Mesendoderm (in vitro differentiated cells): ENCODE results near the gene OGDH.
"Not testable (repeated sequence)": the region's sequence is repeated elsewhere in the genome, so short reads cannot be mapped to it uniquely, and the experiment has no call there.

Source experiments
- DNase-seq: peaks from one replicate; pipeline ENCODE4 v3.0.0; 2013
- H2AK5ac ChIP-seq: 2 replicates; pipeline ENCODE4 v1.6.1; 2013; ENCODE audit warnings: low read length, inconsistent platforms
- H2BK120ac ChIP-seq: 2 replicates; pipeline ENCODE4 v1.6.1; 2013; ENCODE audit warnings: low read depth, mild to moderate bottlenecking, low read length, moderate library complexity, mixed read lengths
- H2BK15ac ChIP-seq: replicated peaks from 2 replicates; pipeline ENCODE4 v1.6.1; 2013; ENCODE audit warnings: low read depth, mild to moderate bottlenecking, moderate library complexity
- H2BK5ac ChIP-seq: 2 replicates; pipeline ENCODE4 v1.6.1; 2013; ENCODE audit warnings: low read length, inconsistent platforms
- H3K18ac ChIP-seq: 2 replicates; pipeline ENCODE4 v1.6.1; 2013; ENCODE audit warnings: mild to moderate bottlenecking, low read length, mixed read lengths
- H3K23ac ChIP-seq: one replicate; pipeline ENCODE4 v1.6.1; 2013; ENCODE audit warnings: low read length
- H3K27ac ChIP-seq: 2 replicates; pipeline ENCODE4 v1.5.1; 2013; ENCODE audit warnings: low read depth, mild to moderate bottlenecking, inconsistent platforms, low read length, moderate library complexity
- H3K27me3 ChIP-seq: 2 replicates; pipeline ENCODE4 v1.6.1; 2013; ENCODE audit warnings: low read length, control low read depth, mild to moderate bottlenecking, inconsistent platforms; ENCODE audit not compliant: insufficient read depth, poor library complexity
- H3K36me3 ChIP-seq: 2 replicates; pipeline ENCODE4 v1.6.1; 2013; ENCODE audit warnings: low read length, inconsistent platforms; ENCODE audit not compliant: control insufficient read depth, insufficient read depth
- H3K4ac ChIP-seq: one replicate; pipeline ENCODE4 v1.6.1; 2013; ENCODE audit warnings: low read depth, mild to moderate bottlenecking, low read length, moderate library complexity
- H3K4me1 ChIP-seq: 2 replicates; pipeline ENCODE4 v1.6.1; 2013; ENCODE audit warnings: low read depth, low read length, inconsistent platforms; ENCODE audit not compliant: control insufficient read depth
- H3K4me2 ChIP-seq: 2 replicates; pipeline ENCODE4 v1.6.1; 2013; ENCODE audit warnings: low read length
- H3K4me3 ChIP-seq: 2 replicates; pipeline ENCODE4 v1.5.1; 2013; ENCODE audit warnings: mild to moderate bottlenecking, low read length
- H3K56ac ChIP-seq: one replicate; pipeline ENCODE4 v1.6.1; 2013; ENCODE audit warnings: low read length
- H3K79me1 ChIP-seq: 2 replicates; pipeline ENCODE4 v1.6.1; 2013; ENCODE audit warnings: low read length, inconsistent platforms
- H3K79me2 ChIP-seq: 2 replicates; pipeline ENCODE4 v1.6.1; 2013; ENCODE audit warnings: mild to moderate bottlenecking, low read length; ENCODE audit not compliant: control insufficient read depth, insufficient read depth
- H3K9ac ChIP-seq: 2 replicates; pipeline ENCODE4 v1.6.1; 2013; ENCODE audit warnings: low read length, inconsistent platforms
- H4K5ac ChIP-seq: one replicate; pipeline ENCODE4 v1.6.1; 2013; ENCODE audit warnings: low read length
- H4K8ac ChIP-seq: one replicate; pipeline ENCODE4 v1.6.1; 2013; ENCODE audit warnings: low read depth, mild to moderate bottlenecking, control low read depth, low read length, moderate library complexity
- WGBS: extraction: QIAGEN DNeasy Blood & Tissue Kit; methylation state at CpG from one replicate; pipeline ENCODE4 v1.1.7; 2013; ENCODE audit warnings: low lambda C conversion rate, missing lambda C conversion rate; ENCODE audit not compliant: insufficient coverage; ENCODE audit errors: extremely low coverage; 5-methylcytosine and 5-hydroxymethylcytosine counted together

Gene OGDH

GRCh38 chr7:44562622-44562962, 43.8 kb upstream of the OGDH start:
- H3K27ac ChIP-seq: not testable (repeated sequence)

GRCh38 chr7:44563171-44563679, 43.2 kb upstream of the OGDH start:
- peaks cover 8% of the 10 kb centered on the region for H3K79me1 ChIP-seq
- H3K79me2 ChIP-seq: no peaks in the 10 kb centered on the region
- no peak overlapping the region for H3K4ac ChIP-seq
- no peak overlapping the region for H3K18ac ChIP-seq
- H2BK120ac ChIP-seq: no peak overlapping the region
- H2AK5ac ChIP-seq: no peak overlapping the region
- no peak overlapping the region for H2BK5ac ChIP-seq
- H4K8ac ChIP-seq: no peak overlapping the region
- no peak overlapping the region for H3K27ac ChIP-seq
- no CpG with 5 or more reads among the region's 3 CpGs for whole genome bisulfite sequencing
- no peak overlapping the region for H3K4me2 ChIP-seq
- H3K56ac ChIP-seq: no peak overlapping the region
- H3K4me1 ChIP-seq: no peaks in the 10 kb centered on the region
- H3K9ac ChIP-seq: no peak overlapping the region
- no peak overlapping the region for H2BK15ac ChIP-seq
- DNase-seq: no peak
- H4K5ac ChIP-seq: no peak overlapping the region
- H3K4me3 ChIP-seq: no peak overlapping the region
- peaks cover 21% of the 10 kb centered on the region for H3K36me3 ChIP-seq
- no peak overlapping the region for H3K23ac ChIP-seq
- no peaks in the 10 kb centered on the region for H3K27me3 ChIP-seq

More at GRCh38 chr7:44562622-44562962, 43.8 kb upstream of the OGDH start:
- not testable (repeated sequence) for H4K8ac ChIP-seq, H2BK5ac ChIP-seq, H3K79me2 ChIP-seq, H2BK120ac ChIP-seq, H3K4ac ChIP-seq, H2BK15ac ChIP-seq, H3K4me2 ChIP-seq, H2AK5ac ChIP-seq, H3K27me3 ChIP-seq, H3K56ac ChIP-seq, H3K9ac ChIP-seq, DNase-seq, H3K4me1 ChIP-seq, H3K18ac ChIP-seq, H4K5ac ChIP-seq, H3K4me3 ChIP-seq, H3K79me1 ChIP-seq, H3K23ac ChIP-seq
- WGBS: no CpG with 5 or more reads among the region's 8 CpGs
- peaks cover 18% of the 10 kb centered on the region for H3K36me3 ChIP-seq

- Histone ChIP-seq H3K79me1 (peaks cover 8% of the 10 kb centered on the region), H3K36me3 (peaks cover 28% of the 10 kb centered on the region), H2BK15ac (no peak overlapping the region), H3K4me2 (no peak overlapping the region), H3K4ac (no peak overlapping the region), H3K27me3 (no peaks in the 10 kb centered on the region), H2BK5ac (no peak overlapping the region), H3K23ac (no peak overlapping the region), H3K27ac (no peak overlapping the region), H3K4me1 (no peaks in the 10 kb centered on the region), H3K18ac (no peak overlapping the region), H3K79me2 (no peaks in the 10 kb centered on the region), H4K5ac (no peak overlapping the region), H3K56ac (no peak overlapping the region), H2AK5ac (no peak overlapping the region), H3K9ac (no peak overlapping the region), H2BK120ac (no peak overlapping the region), H3K4me3 (no peak overlapping the region), H4K8ac (no peak overlapping the region)
- DNase-seq: no peak
- WGBS: no CpG with 5 or more reads among the region's 2 CpGs
Measured at GRCh38 chr7:44564606-44565005, 41.8 kb upstream of the OGDH start.

- H3K4me1 ChIP-seq: no peaks in the 10 kb centered on the region
- H3K9ac ChIP-seq: no peak overlapping the region
- no peak overlapping the region for H2BK120ac ChIP-seq
- no peak overlapping the region for H4K8ac ChIP-seq
- H2BK5ac ChIP-seq: no peak overlapping the region
- H3K4me2 ChIP-seq: no peak overlapping the region
- no peak overlapping the region for H3K27ac ChIP-seq
- H4K5ac ChIP-seq: no peak overlapping the region
- DNase-seq: peak; percentile 65
- H3K4me3 ChIP-seq: no peak overlapping the region
- no CpG with 5 or more reads among the region's 13 CpGs for WGBS
- H3K18ac ChIP-seq: no peak overlapping the region
- H3K23ac ChIP-seq: no peak overlapping the region
- H2BK15ac ChIP-seq: no peak overlapping the region
- H3K79me2 ChIP-seq: no peaks in the 10 kb centered on the region
- H3K79me1 ChIP-seq: peaks cover 11% of the 10 kb centered on the region
- no peak overlapping the region for H3K4ac ChIP-seq
- no peaks in the 10 kb centered on the region for H3K27me3 ChIP-seq
- H2AK5ac ChIP-seq: no peak overlapping the region
- no peak overlapping the region for H3K56ac ChIP-seq
- H3K36me3 ChIP-seq: peaks cover 31% of the 10 kb centered on the region
Measured at GRCh38 chr7:44565097-44565794, 41.2 kb upstream of the OGDH start.

- H3K56ac ChIP-seq: no peak overlapping the region
- H2BK15ac ChIP-seq: no peak overlapping the region
- H3K23ac ChIP-seq: no peak overlapping the region
- no peak overlapping the region for H2BK120ac ChIP-seq
- no peak overlapping the region for H3K9ac ChIP-seq
- no peak overlapping the region for H3K4me2 ChIP-seq
- no peak overlapping the region for H3K4me3 ChIP-seq
- H4K5ac ChIP-seq: no peak overlapping the region
- H3K36me3 ChIP-seq: peaks cover 37% of the 10 kb centered on the region
- no CpG with 5 or more reads among the region's 16 CpGs for WGBS
- no peak overlapping the region for H3K18ac ChIP-seq
- peaks cover 11% of the 10 kb centered on the region for H3K79me1 ChIP-seq
- no peak for DNase-seq
- no peak overlapping the region for H2AK5ac ChIP-seq
- no peak overlapping the region for H3K27ac ChIP-seq
- H4K8ac ChIP-seq: no peak overlapping the region
- H3K4ac ChIP-seq: no peak overlapping the region
- H2BK5ac ChIP-seq: no peak overlapping the region
- H3K79me2 ChIP-seq: no peaks in the 10 kb centered on the region
- no peaks in the 10 kb centered on the region for H3K4me1 ChIP-seq
- no peaks in the 10 kb centered on the region for H3K27me3 ChIP-seq
Measured at GRCh38 chr7:44565795-44566559, 40.5 kb upstream of the OGDH start.
